K562 (cell line): ENCODE results near the gene TRIM65. TPM values are rescaled to one million over a fixed set of nuclear protein-coding genes. Genes with fewer than 3 reads are reported as not detected.

Experiments used
- ETV1 ChIP-seq: fragments of 450-650 bp; conservative IDR thresholded peaks from 2 replicates; pipeline ENCODE4 v1.6.1; 2016; ENCODE audit warnings: missing genetic modification characterization, control low read depth, low read depth, missing compliant biosample characterization
- MEF2A ChIP-seq: IDR thresholded peaks from 2 replicates; pipeline ENCODE4 v1.6.1; 2011; ENCODE audit warnings: low read depth, mild to moderate bottlenecking, low read length, moderate library complexity; ENCODE audit not compliant: control insufficient read depth
- NELFE ChIP-seq: IDR thresholded peaks from 2 replicates; pipeline ENCODE4 v1.6.1; 2011; ENCODE audit warnings: mild to moderate bottlenecking; ENCODE audit not compliant: insufficient read depth, insufficient read length
- SNRNP70 ChIP-seq: fragments of 200-400 bp; formaldehyde crosslinking; optimal IDR thresholded peaks from 2 replicates; pipeline ENCODE3; 2017; ENCODE audit warnings: low read depth, low read length
- ZNF282 ChIP-seq: sonication (generic); formaldehyde crosslinking; IDR thresholded peaks from 2 replicates; pipeline ENCODE4 v1.8.1; 2023; ENCODE audit warnings: missing genetic modification reagents
- ZNF707 ChIP-seq: fragments of 250-450 bp; sonication (Bioruptor Pico); conservative IDR thresholded peaks from 2 replicates; pipeline ENCODE4 v1.8.0; 2022; ENCODE audit warnings: inconsistent platforms, mild to moderate bottlenecking, moderate library complexity
- polyA plus RNA-seq, 8 experiments: library from polyadenylated mRNA; depleted of rRNA in 4 of 8; stranded (reverse) in 5 of 8; unstranded in 3 of 8; fragments of >200 nt; fragmentation: Nextera tagmentation in 2 of 8; fragmentation: Illumina TruSeq in 1 of 8; extraction: Ambion mirVana in 2 of 8; extraction: Trizol in 1 of 8; gene quantifications; 2 replicates each; pipeline versions ENCODE4 v1.2.1 to v1.2.3, GENCODE V29; 2011 to 2014; ENCODE audit warnings: inconsistent platforms in 1 of 8, missing spikeins in 1 of 8
- total RNA-seq, 7 experiments: library from RNA; depleted of rRNA in 6 of 7; stranded (reverse); fragments of >200 nt in 6 of 7; fragmentation: Illumina TruSeq in 2 of 7; extraction: Trizol in 2 of 7; gene quantifications; 2 replicates each; pipeline versions ENCODE4 v1.2.1 to v1.2.3, GENCODE V29; 2011 to 2021; ENCODE audit warnings: low replicate concordance in 1 of 7
- TF ChIP-seq, protein P1 (sequence below), 2 experiments: fragments of 450-650 bp; IDR thresholded peaks; 2 replicates each; pipeline ENCODE4 v1.6.1; 2018; ENCODE audit warnings: mild to moderate bottlenecking in 2 of 2, low read depth in 1 of 2; ENCODE audit not compliant: partially characterized antibody in 2 of 2
- TF ChIP-seq, protein P2 (sequence below): IDR thresholded peaks from 2 replicates; pipeline ENCODE4 v1.6.1; 2014; ENCODE audit warnings: antibody characterized with exemption
- TF ChIP-seq, protein P3 (sequence below): fragments of 450-650 bp; IDR thresholded peaks from 2 replicates; pipeline ENCODE4 v1.6.1; 2016; ENCODE audit warnings: mild to moderate bottlenecking, moderate library complexity

TRIM65 gene
- total and polyA plus RNA-seq, 9 of the 15 experiments (the other 6 are each of a cell fraction or from before 2014, with no cell fraction given) = 2.8 to 45.7 (median 22.9) TPM

DNA sequence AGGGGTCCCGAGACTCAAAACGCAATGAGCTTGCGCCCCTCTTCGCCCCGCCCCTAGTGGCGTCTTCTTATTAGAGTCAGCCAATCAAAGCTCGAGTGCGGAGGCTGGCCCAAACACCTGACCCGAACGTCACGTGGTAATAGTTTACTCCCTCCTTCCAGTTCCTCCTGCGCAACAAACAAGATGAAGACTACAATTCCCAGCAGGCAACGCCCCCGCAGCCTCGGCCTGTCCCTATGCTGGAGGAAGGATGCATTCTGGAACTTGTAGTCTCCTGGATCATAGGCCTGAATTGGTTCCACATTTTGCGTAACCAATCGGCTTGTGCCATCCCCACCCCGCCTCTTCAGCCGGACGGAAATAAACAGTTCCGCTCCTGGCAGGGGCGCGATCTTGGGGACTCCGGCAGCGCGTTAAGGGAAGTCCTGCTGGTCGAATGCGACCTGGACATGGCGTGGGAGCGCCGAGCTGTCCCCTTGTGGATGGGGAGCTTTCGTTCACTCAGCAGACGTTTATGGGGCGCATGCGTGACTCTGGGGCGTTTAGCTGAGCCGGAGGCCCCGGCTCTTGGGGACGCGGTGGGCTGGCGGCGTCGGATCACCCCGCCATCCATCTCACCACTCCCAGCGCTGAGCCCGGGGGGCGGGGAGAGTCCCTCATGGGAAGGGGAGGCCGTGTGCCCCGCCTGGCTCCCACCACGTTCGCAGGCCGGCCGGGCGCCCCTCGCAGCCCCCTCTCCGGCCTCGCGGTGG lies 41.3 kb downstream of the TRIM65 start, which contains the start of gene WBP2 (continued):
- TF ChIP-seq, protein P1, sequence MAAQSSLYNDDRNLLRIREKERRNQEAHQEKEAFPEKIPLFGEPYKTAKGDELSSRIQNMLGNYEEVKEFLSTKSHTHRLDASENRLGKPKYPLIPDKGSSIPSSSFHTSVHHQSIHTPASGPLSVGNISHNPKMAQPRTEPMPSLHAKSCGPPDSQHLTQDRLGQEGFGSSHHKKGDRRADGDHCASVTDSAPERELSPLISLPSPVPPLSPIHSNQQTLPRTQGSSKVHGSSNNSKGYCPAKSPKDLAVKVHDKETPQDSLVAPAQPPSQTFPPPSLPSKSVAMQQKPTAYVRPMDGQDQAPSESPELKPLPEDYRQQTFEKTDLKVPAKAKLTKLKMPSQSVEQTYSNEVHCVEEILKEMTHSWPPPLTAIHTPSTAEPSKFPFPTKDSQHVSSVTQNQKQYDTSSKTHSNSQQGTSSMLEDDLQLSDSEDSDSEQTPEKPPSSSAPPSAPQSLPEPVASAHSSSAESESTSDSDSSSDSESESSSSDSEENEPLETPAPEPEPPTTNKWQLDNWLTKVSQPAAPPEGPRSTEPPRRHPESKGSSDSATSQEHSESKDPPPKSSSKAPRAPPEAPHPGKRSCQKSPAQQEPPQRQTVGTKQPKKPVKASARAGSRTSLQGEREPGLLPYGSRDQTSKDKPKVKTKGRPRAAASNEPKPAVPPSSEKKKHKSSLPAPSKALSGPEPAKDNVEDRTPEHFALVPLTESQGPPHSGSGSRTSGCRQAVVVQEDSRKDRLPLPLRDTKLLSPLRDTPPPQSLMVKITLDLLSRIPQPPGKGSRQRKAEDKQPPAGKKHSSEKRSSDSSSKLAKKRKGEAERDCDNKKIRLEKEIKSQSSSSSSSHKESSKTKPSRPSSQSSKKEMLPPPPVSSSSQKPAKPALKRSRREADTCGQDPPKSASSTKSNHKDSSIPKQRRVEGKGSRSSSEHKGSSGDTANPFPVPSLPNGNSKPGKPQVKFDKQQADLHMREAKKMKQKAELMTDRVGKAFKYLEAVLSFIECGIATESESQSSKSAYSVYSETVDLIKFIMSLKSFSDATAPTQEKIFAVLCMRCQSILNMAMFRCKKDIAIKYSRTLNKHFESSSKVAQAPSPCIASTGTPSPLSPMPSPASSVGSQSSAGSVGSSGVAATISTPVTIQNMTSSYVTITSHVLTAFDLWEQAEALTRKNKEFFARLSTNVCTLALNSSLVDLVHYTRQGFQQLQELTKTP (IDR thresholded peaks at IDR 0.05; ENCODE audit: low read depth in 1 of 2, partially characterized antibody in 2 of 2) = peak; percentile 86 to 100
- TF ChIP-seq MEF2A (0 out of 2 replicates have a peak, but pooled peaks have one; percentile 6), ZNF707 (no peak), ETV1 (tag) (peak; percentile 95), ZNF282 (CRISPR knock-in tag) (no peak), NELFE (no peak), SNRNP70 (no peak)
- TF ChIP-seq, protein P2, sequence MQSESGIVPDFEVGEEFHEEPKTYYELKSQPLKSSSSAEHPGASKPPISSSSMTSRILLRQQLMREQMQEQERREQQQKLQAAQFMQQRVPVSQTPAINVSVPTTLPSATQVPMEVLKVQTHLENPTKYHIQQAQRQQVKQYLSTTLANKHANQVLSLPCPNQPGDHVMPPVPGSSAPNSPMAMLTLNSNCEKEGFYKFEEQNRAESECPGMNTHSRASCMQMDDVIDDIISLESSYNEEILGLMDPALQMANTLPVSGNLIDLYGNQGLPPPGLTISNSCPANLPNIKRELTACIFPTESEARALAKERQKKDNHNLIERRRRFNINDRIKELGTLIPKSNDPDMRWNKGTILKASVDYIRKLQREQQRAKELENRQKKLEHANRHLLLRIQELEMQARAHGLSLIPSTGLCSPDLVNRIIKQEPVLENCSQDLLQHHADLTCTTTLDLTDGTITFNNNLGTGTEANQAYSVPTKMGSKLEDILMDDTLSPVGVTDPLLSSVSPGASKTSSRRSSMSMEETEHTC = no peak; the same call in 1 of the 2 replicates
- TF ChIP-seq, protein P3, sequence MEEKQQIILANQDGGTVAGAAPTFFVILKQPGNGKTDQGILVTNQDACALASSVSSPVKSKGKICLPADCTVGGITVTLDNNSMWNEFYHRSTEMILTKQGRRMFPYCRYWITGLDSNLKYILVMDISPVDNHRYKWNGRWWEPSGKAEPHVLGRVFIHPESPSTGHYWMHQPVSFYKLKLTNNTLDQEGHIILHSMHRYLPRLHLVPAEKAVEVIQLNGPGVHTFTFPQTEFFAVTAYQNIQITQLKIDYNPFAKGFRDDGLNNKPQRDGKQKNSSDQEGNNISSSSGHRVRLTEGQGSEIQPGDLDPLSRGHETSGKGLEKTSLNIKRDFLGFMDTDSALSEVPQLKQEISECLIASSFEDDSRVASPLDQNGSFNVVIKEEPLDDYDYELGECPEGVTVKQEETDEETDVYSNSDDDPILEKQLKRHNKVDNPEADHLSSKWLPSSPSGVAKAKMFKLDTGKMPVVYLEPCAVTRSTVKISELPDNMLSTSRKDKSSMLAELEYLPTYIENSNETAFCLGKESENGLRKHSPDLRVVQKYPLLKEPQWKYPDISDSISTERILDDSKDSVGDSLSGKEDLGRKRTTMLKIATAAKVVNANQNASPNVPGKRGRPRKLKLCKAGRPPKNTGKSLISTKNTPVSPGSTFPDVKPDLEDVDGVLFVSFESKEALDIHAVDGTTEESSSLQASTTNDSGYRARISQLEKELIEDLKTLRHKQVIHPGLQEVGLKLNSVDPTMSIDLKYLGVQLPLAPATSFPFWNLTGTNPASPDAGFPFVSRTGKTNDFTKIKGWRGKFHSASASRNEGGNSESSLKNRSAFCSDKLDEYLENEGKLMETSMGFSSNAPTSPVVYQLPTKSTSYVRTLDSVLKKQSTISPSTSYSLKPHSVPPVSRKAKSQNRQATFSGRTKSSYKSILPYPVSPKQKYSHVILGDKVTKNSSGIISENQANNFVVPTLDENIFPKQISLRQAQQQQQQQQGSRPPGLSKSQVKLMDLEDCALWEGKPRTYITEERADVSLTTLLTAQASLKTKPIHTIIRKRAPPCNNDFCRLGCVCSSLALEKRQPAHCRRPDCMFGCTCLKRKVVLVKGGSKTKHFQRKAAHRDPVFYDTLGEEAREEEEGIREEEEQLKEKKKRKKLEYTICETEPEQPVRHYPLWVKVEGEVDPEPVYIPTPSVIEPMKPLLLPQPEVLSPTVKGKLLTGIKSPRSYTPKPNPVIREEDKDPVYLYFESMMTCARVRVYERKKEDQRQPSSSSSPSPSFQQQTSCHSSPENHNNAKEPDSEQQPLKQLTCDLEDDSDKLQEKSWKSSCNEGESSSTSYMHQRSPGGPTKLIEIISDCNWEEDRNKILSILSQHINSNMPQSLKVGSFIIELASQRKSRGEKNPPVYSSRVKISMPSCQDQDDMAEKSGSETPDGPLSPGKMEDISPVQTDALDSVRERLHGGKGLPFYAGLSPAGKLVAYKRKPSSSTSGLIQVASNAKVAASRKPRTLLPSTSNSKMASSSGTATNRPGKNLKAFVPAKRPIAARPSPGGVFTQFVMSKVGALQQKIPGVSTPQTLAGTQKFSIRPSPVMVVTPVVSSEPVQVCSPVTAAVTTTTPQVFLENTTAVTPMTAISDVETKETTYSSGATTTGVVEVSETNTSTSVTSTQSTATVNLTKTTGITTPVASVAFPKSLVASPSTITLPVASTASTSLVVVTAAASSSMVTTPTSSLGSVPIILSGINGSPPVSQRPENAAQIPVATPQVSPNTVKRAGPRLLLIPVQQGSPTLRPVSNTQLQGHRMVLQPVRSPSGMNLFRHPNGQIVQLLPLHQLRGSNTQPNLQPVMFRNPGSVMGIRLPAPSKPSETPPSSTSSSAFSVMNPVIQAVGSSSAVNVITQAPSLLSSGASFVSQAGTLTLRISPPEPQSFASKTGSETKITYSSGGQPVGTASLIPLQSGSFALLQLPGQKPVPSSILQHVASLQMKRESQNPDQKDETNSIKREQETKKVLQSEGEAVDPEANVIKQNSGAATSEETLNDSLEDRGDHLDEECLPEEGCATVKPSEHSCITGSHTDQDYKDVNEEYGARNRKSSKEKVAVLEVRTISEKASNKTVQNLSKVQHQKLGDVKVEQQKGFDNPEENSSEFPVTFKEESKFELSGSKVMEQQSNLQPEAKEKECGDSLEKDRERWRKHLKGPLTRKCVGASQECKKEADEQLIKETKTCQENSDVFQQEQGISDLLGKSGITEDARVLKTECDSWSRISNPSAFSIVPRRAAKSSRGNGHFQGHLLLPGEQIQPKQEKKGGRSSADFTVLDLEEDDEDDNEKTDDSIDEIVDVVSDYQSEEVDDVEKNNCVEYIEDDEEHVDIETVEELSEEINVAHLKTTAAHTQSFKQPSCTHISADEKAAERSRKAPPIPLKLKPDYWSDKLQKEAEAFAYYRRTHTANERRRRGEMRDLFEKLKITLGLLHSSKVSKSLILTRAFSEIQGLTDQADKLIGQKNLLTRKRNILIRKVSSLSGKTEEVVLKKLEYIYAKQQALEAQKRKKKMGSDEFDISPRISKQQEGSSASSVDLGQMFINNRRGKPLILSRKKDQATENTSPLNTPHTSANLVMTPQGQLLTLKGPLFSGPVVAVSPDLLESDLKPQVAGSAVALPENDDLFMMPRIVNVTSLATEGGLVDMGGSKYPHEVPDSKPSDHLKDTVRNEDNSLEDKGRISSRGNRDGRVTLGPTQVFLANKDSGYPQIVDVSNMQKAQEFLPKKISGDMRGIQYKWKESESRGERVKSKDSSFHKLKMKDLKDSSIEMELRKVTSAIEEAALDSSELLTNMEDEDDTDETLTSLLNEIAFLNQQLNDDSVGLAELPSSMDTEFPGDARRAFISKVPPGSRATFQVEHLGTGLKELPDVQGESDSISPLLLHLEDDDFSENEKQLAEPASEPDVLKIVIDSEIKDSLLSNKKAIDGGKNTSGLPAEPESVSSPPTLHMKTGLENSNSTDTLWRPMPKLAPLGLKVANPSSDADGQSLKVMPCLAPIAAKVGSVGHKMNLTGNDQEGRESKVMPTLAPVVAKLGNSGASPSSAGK = no peak; the same call in 1 of the 2 replicates
